Measurements from ENCODE around the gene SFSWAP. TPM values are rescaled to one million over a fixed set of nuclear protein-coding genes. Genes with fewer than 3 reads are reported as not detected.

SFSWAP gene
- total and polyA plus RNA-seq, 2 of the 8 experiments (the other 6 are each of a cell fraction or from before 2014, with no cell fraction given), result 36.5 to 49.5 TPM

DNA sequence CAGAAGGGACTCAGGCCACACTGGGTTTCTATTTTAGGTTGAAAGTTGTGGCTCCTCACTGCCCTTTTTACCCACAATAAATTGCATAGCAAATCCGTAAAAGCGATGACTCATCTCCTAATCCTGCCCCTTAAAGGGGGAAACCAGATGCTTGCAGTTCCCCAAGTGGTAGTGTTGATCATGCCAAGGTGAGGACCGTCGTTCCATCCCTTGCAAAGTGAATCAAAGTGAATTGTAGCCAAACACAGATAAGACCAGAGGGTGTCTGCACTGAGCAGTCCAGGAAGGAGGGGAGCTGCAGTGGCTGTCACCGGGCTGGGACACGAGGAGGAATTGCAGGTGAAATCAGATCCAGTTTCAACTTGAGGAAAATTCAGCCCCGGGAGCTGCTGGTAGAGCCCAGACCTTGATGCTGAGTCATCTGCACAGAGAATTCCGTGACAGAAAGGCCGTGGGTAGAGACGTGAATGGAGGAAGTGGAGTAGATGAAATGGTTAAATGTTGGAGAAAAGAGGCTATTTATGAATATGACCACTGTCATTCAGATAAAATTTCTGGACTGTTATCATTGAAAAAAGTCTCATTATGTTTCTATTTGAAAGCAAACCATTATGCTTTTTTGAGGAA, 73.1 kb downstream of the SFSWAP start (continued):
- TF ChIP-seq JUND (IDR thresholded peaks at IDR 0.05; ENCODE audit: low read length), result peak; percentile 83
- TF ChIP-seq BRCA1 (IDR thresholded peaks at IDR 0.05; ENCODE audit: low read depth, low read length), result no peak
